Esophagus muscularis mucosa (tissue), 4 donors: ENCODE measurements around the gene SLC6A3. TPM values are rescaled to one million over a fixed set of nuclear protein-coding genes. Genes with fewer than 3 reads are reported as not detected.

Experiments used
- DNase-seq: peaks from one replicate; pipeline ENCODE4 v3.0.0-alpha.2; 2017; ENCODE audit errors: extremely low spot score
- H3K27ac ChIP-seq, 4 donors: fragments of 200-600 bp; sonication (generic); replicated peaks in 1 of 4; 1 replicate in 3 of 4; 2 replicates in 1 of 4; pipeline ENCODE4 v1.5.1; 2016 to 2019; ENCODE audit warnings: mild to moderate bottlenecking in 1 of 4
- H3K27me3 ChIP-seq, 4 donors: fragments of 200-600 bp; sonication (generic); one replicate each; pipeline versions ENCODE4 v1.5.1 to v1.6.0; 2016 to 2019
- H3K36me3 ChIP-seq, 4 donors: fragments of 200-600 bp; sonication (generic); one replicate each; pipeline ENCODE4 v1.5.1; 2016 to 2019
- H3K4me1 ChIP-seq, 4 donors: fragments of 200-600 bp; sonication (generic); one replicate each; pipeline ENCODE4 v1.5.1; 2016 to 2019
- H3K4me3 ChIP-seq, 4 donors: fragments of 200-600 bp; sonication (generic); 1 replicate in 2 of 4; 2 replicates in 2 of 4; pipeline ENCODE4 v1.5.1; 2016 to 2019; ENCODE audit warnings: mild to moderate bottlenecking in 4 of 4, moderate library complexity in 1 of 4
- H3K9me3 ChIP-seq, 4 donors: fragments of 200-600 bp; sonication (generic); 1 replicate in 3 of 4; 2 replicates in 1 of 4; pipeline ENCODE4 v1.5.1; 2016 to 2019
- CTCF ChIP-seq, 3 experiments: fragments of 200-600 bp in 2 of 3; fragments of 450-650 bp in 1 of 3; sonication (generic) in 2 of 3; IDR thresholded peaks; one replicate each; pipeline ENCODE4 v1.5.1; 2017 to 2019; ENCODE audit warnings: antibody characterized with exemption in 3 of 3, mild to moderate bottlenecking in 2 of 3, moderate library complexity in 1 of 3
- EP300 ChIP-seq: sonication (generic); formaldehyde crosslinking; IDR thresholded peaks from one replicate; pipeline ENCODE4 v1.6.1; 2017; ENCODE audit warnings: antibody characterized with exemption
- POLR2A ChIP-seq: fragments of 450-650 bp; IDR thresholded peaks from one replicate; pipeline ENCODE4 v1.6.1; 2017; ENCODE audit warnings: antibody characterized with exemption, moderate library complexity, mild to moderate bottlenecking, low read depth
- POLR2AphosphoS5 ChIP-seq, 2 donors: sonication (generic); formaldehyde crosslinking; IDR thresholded peaks; one replicate each; pipeline ENCODE4 v1.6.1; 2017; ENCODE audit warnings: antibody characterized with exemption in 2 of 2
- WGBS: methylation state at CpG from one replicate; pipeline ENCODE4 v1.1.5; 2018; 5-methylcytosine and 5-hydroxymethylcytosine counted together
- intact Hi-C: fragments of 100-400 bp; cut with DNase I; formaldehyde crosslinking; loops from one replicate; pipeline ENCODE4 v1.15.1; 2023
- total RNA-seq, 4 donors: library from RNA; depleted of rRNA; stranded (reverse); fragments of >200 nt; gene quantifications; one replicate each; pipeline versions ENCODE4 v1.1.0 to v1.2.1, GENCODE V29; 2016

The SLC6A3 gene
- total RNA-seq, 4 donors from 2014 or later, result 0.06 TPM; not detected in 3

GRCh38 chr5:1417586-1418225, 27.5 kb downstream of the SLC6A3 start:
- whole genome bisulfite sequencing, result 68% methylated on average over 2 of the region's 6 CpGs
- Histone ChIP-seq H3K4me1 (no peaks in the 10 kb centered on the region), H3K4me3 (no peak overlapping the region), H3K27me3 (peaks cover 0 to 43% (median 0%) of the 10 kb centered on the region in 4 donors), H3K27ac (no peak overlapping the region), H3K36me3 (no peaks in the 10 kb centered on the region), H3K9me3 (no peaks in the 10 kb centered on the region)
- intact Hi-C loops, result no loop called here
- DNase-seq, result no peak
- no peak for TF ChIP-seq POLR2A
- no peak for TF ChIP-seq EP300
- no peak for TF ChIP-seq CTCF (IDR thresholded peaks at IDR 0.05)
- TF ChIP-seq POLR2AphosphoS5 (IDR thresholded peaks at IDR 0.05), result no peak

GRCh38 chr5:1416856-1417469, 28.3 kb downstream of the SLC6A3 start:
- no peak overlapping the region for H3K27ac ChIP-seq
- 99% methylated on average over 11 of the region's 12 CpGs for WGBS
- H3K27me3 ChIP-seq, result peaks cover 0 to 49% (median 0%) of the 10 kb centered on the region in 4 donors
- intact Hi-C loops, result no loop called here
- no peaks in the 10 kb centered on the region for H3K36me3 ChIP-seq
- no peak overlapping the region for H3K4me3 ChIP-seq
- no peaks in the 10 kb centered on the region for H3K4me1 ChIP-seq
- no peak for TF ChIP-seq POLR2AphosphoS5 (IDR thresholded peaks at IDR 0.05)
- TF ChIP-seq CTCF (IDR thresholded peaks at IDR 0.05), result no peak
- no peak for TF ChIP-seq POLR2A
- TF ChIP-seq EP300, result no peak
- no peak for DNase-seq
- H3K9me3 ChIP-seq, result no peaks in the 10 kb centered on the region

DNA sequence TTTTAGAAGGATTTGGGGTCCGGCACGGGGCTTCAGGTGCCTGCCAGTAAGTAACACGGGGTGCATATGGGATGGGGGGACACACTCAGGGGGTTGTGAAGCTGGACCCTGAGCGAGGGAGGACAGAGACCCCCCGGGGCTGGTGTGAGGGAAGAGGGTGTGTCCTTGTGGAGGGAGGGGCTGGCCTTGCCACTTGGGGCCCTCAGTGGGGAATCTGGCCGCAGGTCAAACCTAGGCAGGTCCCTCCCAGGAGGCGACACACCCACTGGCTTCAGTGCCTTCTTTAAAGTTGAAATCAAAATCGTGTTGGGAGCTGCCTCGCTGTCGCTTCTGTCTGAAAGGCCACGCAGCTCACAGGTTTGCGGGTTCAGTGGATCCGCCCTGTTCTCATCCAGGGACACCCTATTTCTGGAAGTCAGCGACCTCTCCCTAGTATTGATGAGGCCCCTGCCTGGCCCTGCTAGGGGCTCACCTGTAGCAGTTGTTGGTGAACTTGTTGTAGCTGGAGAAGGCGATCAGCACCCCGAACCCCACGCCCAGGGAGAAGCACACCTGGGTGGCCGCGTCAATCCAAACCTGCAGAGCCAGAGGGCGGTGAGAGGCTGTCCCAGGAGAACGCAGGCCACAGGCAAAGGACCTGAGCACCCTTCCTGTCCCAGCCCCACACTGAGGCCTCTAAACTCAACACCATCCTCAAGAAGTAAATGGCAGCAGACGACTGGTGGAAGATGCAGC, 29.4 kb downstream of the SLC6A3 start:
- Histone ChIP-seq H3K9me3 (no peaks in the 10 kb centered on the region), H3K27ac (no peak overlapping the region), H3K27me3 (peaks cover 0 to 48% (median 0%) of the 10 kb centered on the region in 4 donors), H3K4me1 (no peaks in the 10 kb centered on the region), H3K36me3 (no peaks in the 10 kb centered on the region), H3K4me3 (no peak overlapping the region)
- DNase-seq, result no peak
- TF ChIP-seq POLR2A (no peak), CTCF (IDR thresholded peaks at IDR 0.05) (no peak), EP300 (no peak), POLR2AphosphoS5 (IDR thresholded peaks at IDR 0.05) (no peak)
- intact Hi-C loops, result no loop called here
- 75% methylated on average over 17 of the region's 22 CpGs for WGBS

DNA sequence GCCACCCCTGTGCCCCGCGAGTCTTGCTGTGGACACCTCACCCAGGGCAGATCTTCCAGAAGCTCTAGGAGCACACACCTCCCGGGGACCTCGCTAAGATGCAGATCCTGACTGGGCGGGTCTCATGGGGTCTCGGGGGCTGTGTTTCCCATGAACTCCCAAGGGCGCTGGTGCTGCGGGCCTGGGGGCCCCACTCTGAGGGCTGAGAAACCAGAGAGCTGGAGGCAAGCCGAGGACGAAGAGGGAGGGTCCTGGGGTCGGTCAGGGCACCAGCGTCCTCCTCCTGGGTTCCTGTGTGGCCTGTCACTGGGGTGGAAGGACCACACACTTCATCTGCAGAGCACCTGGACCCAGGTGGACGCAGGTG, 30.2 kb downstream of the SLC6A3 start:
- WGBS, result 67% methylated on average over 8 of the region's 13 CpGs
- H3K27me3 ChIP-seq, result peaks cover 0 to 56% (median 0%) of the 10 kb centered on the region in 4 donors
- H3K9me3 ChIP-seq, result no peaks in the 10 kb centered on the region
- DNase-seq, result no peak
- no peaks in the 10 kb centered on the region for H3K36me3 ChIP-seq
- H3K27ac ChIP-seq, result no peak overlapping the region
- intact Hi-C loops, result no loop called here
- no peak for TF ChIP-seq CTCF (IDR thresholded peaks at IDR 0.05)
- no peak for TF ChIP-seq EP300
- no peaks in the 10 kb centered on the region for H3K4me1 ChIP-seq
- no peak overlapping the region for H3K4me3 ChIP-seq
